Measurements from ENCODE around the gene CAMSAP1.
"Not testable (repeated sequence)": the region's sequence is repeated elsewhere in the genome, so short reads cannot be mapped to it uniquely, and the experiment has no call there.

Gene CAMSAP1

GRCh38 chr9:135907431-135908092 lies at the start of gene CAMSAP1:
TSS of gene CAMSAP1 (minus strand) at chr9:135907546. CDS start at chr9:135907159, 387 bp downstream.
- DNase-seq (ENCODE audit: low read depth in 2 of 2), result peak; percentile 93 to 95

- DNase-seq (ENCODE audit: low read depth in 2 of 2), result no peak
These were observed 49.4 kb upstream of the CAMSAP1 start for GRCh38 chr9:135956802-135957174.

GRCh38 chr9:135955934-135956801 lies 48.8 kb upstream of the CAMSAP1 start:
- DNase-seq (ENCODE audit: low read depth in 2 of 2), result no peak

GRCh38 chr9:135952664-135953206 lies 45.4 kb upstream of the CAMSAP1 start:
- DNase-seq (ENCODE audit: low read depth in 2 of 2), result no peak

- DNase-seq (ENCODE audit: low read depth in 2 of 2), result no peak
These were observed 44.7 kb upstream of the CAMSAP1 start for GRCh38 chr9:135951889-135952663.

- DNase-seq (ENCODE audit: low read depth in 2 of 2), result not testable (repeated sequence)
These were observed 44.0 kb upstream of the CAMSAP1 start for GRCh38 chr9:135951310-135951709.

GRCh38 chr9:135950841-135951240 lies 43.5 kb upstream of the CAMSAP1 start:
- DNase-seq (ENCODE audit: low read depth in 2 of 2), result not testable (repeated sequence)

- DNase-seq (ENCODE audit: low read depth in 2 of 2), result no peak
These were observed 42.9 kb upstream of the CAMSAP1 start for GRCh38 chr9:135950135-135950682.

GRCh38 chr9:135949501-135950134 lies 42.3 kb upstream of the CAMSAP1 start:
- DNase-seq (ENCODE audit: low read depth in 2 of 2), result no peak

GRCh38 chr9:135948968-135949367 lies 41.6 kb upstream of the CAMSAP1 start:
- DNase-seq (ENCODE audit: low read depth in 2 of 2), result no peak

- no peak for DNase-seq (ENCODE audit: low read depth in 2 of 2)
These were observed 41.1 kb upstream of the CAMSAP1 start for GRCh38 chr9:135948446-135948845.

- DNase-seq (ENCODE audit: low read depth in 2 of 2), result no peak
These were observed 40.2 kb upstream of the CAMSAP1 start for GRCh38 chr9:135947582-135947981.

- DNase-seq (ENCODE audit: low read depth in 2 of 2), result not testable (repeated sequence)
These were observed 39.8 kb upstream of the CAMSAP1 start for GRCh38 chr9:135947105-135947504.

GRCh38 chr9:135946392-135946994 lies 39.1 kb upstream of the CAMSAP1 start:
- DNase-seq (ENCODE audit: low read depth in 2 of 2), result no peak

GRCh38 chr9:135945969-135946368 lies 38.6 kb upstream of the CAMSAP1 start:
- DNase-seq (ENCODE audit: low read depth in 2 of 2), result no peak

GRCh38 chr9:135944444-135945252 lies 37.3 kb upstream of the CAMSAP1 start:
- no peak for DNase-seq (ENCODE audit: low read depth in 2 of 2)

GRCh38 chr9:135943604-135944003 lies 36.3 kb upstream of the CAMSAP1 start:
- not testable (repeated sequence) for DNase-seq (ENCODE audit: low read depth in 2 of 2)

- no peak for DNase-seq (ENCODE audit: low read depth in 2 of 2)
These were observed 34.1 kb upstream of the CAMSAP1 start for GRCh38 chr9:135941288-135941995.
